WERI-Rb-1 (cell line): ENCODE data around the gene STAT3.
A peak's percentile ranks its signal among the peaks of the same experiment; 100 is the strongest.

Experiments
- DNase-seq: peaks from one replicate; pipeline ENCODE4 v3.0.0-alpha.2; 2020
- H3K27ac ChIP-seq: fragments of 250-450 bp; sonication (Bioruptor Pico); 2 replicates; pipeline ENCODE4 v1.5.1; 2020; ENCODE audit warnings: mild to moderate bottlenecking, moderate library complexity
- H3K27me3 ChIP-seq: fragments of 250-450 bp; sonication (Bioruptor Pico); 2 replicates; pipeline ENCODE4 v1.5.1; 2021; ENCODE audit warnings: mild to moderate bottlenecking, low read depth, moderate library complexity; ENCODE audit not compliant: insufficient read depth, severe bottlenecking
- H3K36me3 ChIP-seq: fragments of 250-450 bp; sonication (Bioruptor Pico); 2 replicates; pipeline ENCODE4 v1.5.1; 2020; ENCODE audit warnings: mild to moderate bottlenecking, moderate library complexity
- H3K4me3 ChIP-seq: 2 replicates; pipeline ENCODE4 v1.5.1; 2011; ENCODE audit warnings: low read depth, mild to moderate bottlenecking, control low read depth, low read length
- H3K9me3 ChIP-seq: fragments of 250-450 bp; sonication (Bioruptor Pico); 2 replicates; pipeline ENCODE4 v1.5.1; 2021; ENCODE audit warnings: mild to moderate bottlenecking, moderate library complexity; ENCODE audit not compliant: severe bottlenecking
- TF ChIP-seq, protein P1 (sequence below): IDR thresholded peaks from 2 replicates; pipeline ENCODE4 v1.5.1; 2011; ENCODE audit warnings: low read depth, mild to moderate bottlenecking, control low read depth, inconsistent platforms, low read length

Gene STAT3

DNA sequence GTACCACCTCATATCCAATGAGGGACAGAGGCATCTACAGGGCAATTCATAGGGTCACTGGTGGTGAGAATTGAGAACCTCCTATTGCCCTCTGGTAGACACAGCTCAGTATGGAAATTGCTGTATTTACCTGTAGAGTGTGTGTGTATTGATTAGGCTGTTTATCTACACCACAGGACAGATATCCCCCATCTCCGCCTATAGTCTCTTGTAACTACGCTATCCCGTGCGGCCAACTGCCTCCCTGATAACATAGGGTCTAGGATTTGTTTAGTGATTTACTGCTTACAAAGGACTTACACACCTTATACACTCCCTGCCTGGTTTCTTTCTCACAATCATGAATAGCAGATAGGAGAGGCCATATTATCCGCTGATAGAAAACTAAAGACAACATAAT, 1.7 kb upstream of the STAT3 start:
- Histone ChIP-seq H3K27me3 (peaks cover 4% of the 10 kb centered on the region), H3K4me3 (no peak overlapping the region), H3K9me3 (no peaks in the 10 kb centered on the region), H3K36me3 (no peaks in the 10 kb centered on the region; the same call in 1 of the 2 replicates), H3K27ac (no peak overlapping the region)
- TF ChIP-seq, protein P1, sequence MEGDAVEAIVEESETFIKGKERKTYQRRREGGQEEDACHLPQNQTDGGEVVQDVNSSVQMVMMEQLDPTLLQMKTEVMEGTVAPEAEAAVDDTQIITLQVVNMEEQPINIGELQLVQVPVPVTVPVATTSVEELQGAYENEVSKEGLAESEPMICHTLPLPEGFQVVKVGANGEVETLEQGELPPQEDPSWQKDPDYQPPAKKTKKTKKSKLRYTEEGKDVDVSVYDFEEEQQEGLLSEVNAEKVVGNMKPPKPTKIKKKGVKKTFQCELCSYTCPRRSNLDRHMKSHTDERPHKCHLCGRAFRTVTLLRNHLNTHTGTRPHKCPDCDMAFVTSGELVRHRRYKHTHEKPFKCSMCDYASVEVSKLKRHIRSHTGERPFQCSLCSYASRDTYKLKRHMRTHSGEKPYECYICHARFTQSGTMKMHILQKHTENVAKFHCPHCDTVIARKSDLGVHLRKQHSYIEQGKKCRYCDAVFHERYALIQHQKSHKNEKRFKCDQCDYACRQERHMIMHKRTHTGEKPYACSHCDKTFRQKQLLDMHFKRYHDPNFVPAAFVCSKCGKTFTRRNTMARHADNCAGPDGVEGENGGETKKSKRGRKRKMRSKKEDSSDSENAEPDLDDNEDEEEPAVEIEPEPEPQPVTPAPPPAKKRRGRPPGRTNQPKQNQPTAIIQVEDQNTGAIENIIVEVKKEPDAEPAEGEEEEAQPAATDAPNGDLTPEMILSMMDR = no peak
- DNase-seq = no peak

DNA sequence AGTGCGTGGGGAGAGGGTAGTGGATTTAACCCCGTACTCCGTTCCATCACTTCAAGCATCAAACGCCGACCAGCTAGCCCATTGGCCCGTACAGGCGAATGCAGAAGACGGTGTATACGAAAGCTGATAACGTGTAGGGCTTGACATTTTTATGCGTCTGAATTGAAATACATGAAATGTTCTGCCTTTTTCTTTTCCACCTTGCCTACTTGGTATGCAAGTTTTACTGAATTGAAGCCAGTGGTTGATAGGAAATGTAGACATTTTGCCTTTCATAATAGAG, 834 bp upstream of the STAT3 start:
- Histone ChIP-seq H3K27ac (peak overlapping the region; percentile 6; the same call in 1 of the 2 replicates), H3K27me3 (peaks cover 4% of the 10 kb centered on the region), H3K36me3 (no peaks in the 10 kb centered on the region; the same call in 1 of the 2 replicates), H3K4me3 (peak overlapping the region; percentile 52), H3K9me3 (no peaks in the 10 kb centered on the region)
- no peak for DNase-seq
- TF ChIP-seq, protein P1 = no peak

DNA sequence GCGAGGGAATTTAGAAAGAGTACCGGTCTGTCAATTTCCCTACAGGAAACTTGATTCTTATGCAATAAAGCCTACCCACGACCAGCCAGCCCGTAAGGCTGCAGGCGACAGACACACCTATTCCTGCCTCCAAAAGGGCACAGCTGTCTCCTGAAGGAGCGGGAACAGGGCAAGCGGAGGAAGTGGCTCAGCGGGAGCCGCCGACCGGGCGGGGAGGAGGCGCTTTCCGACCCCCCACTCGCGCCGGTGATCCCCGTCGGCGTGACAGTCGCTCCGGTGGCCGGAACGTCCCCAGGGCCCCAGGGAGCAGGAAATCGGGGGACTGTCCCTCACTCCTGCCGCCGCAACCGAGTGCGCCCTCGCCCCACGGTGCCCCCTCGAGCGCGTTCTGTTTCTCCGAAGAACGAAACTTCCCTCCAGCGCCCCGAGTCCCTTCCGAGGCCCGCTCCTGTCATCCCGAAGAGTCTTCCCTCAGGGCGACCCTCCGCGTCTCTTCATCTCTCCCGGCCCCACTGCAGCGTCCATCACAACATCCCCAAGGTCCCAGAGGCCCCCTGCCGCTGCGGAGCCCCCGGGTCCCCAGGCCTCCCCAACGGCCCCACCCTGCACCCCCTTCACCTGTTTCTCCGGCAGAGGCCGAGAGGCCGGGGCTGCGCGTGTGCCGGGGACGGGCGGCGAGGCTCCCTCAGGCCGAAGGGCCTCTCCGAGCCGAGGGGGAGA, 421 bp downstream of the STAT3 start:
- Histone ChIP-seq H3K27ac (peak overlapping the region; percentile 69), H3K27me3 (peaks cover 4% of the 10 kb centered on the region), H3K9me3 (no peaks in the 10 kb centered on the region), H3K4me3 (peak overlapping the region; percentile 81), H3K36me3 (no peaks in the 10 kb centered on the region; the same call in 1 of the 2 replicates)
- TF ChIP-seq, protein P1 = no peak
- DNase-seq = peak; percentile 56

DNA sequence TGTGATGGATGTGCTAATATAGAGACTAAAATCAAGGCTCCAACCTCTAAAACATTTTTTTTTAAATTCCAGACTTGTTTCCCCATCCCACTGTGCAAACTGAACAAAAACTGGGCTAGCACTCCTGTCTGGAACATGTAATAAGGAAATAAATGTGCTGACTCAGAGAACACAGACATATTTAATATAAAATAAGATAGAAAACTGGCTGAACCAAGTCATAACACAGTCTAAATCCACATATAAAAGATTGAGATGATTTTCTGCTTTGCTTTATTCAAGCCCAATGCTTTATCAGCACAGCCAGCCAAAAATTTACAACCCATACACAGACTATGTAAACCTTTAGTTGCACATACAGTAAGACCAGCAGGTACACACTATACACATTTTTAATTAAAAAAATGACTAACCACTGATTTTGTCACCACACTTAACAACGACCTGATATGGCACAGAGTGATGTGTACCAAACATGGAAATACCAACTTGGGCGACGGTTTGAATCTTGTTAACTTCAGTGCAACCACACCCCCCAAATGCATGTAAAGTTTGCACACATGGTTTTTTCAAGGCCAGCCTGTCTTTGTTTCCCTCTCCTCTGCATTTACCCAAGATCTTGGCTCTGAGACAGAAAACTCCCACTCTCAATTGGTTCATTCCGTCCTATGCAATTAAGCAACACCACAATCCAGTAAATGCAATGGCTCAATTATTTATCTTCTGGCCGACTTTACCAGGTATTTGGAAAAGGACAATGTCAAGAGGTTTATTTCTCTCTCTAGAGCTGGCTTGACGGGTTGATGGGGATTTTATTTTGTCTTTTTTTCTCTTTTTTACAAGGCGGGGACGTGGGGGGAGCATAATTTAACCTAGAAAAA, 1.2 kb downstream of the STAT3 start:
- Histone ChIP-seq H3K9me3 (no peaks in the 10 kb centered on the region), H3K4me3 (peak overlapping the region; percentile 81), H3K27me3 (peaks cover 4% of the 10 kb centered on the region), H3K36me3 (no peaks in the 10 kb centered on the region; the same call in 1 of the 2 replicates), H3K27ac (no peak overlapping the region)
- DNase-seq = no peak
- TF ChIP-seq, protein P1 = no peak

DNA sequence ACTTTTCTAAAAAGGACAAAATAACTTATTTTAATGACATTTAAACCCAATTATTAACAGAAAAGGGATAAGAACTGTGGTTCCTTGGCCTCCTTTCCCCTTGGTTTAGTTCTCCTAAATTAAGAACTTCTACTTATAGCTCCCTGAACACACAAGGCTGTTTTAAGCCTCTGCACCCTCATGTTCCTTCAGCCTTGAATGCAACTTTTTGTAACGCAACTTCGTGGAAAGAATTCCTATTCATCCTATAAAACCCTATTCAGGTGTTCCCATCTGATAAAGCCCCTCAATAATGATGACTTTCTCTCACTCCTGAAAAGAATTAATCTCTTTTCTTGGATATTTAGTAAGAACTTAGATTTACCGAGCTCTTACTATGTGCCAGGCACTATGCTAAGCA, 6.3 kb downstream of the STAT3 start:
- Histone ChIP-seq H3K27me3 (no peaks in the 10 kb centered on the region), H3K27ac (no peak overlapping the region), H3K9me3 (no peaks in the 10 kb centered on the region), H3K36me3 (no peaks in the 10 kb centered on the region), H3K4me3 (no peak overlapping the region)
- no peak for DNase-seq
- TF ChIP-seq, protein P1 = no peak
